Keratinocyte (primary cell): ENCODE data around the gene GPR39. TPM values are rescaled to one million over a fixed set of nuclear protein-coding genes. Genes with fewer than 3 reads are reported as not detected.

Experiments
- DNase-seq: peaks from one replicate; pipeline ENCODE4 v3.0.0-alpha.2; 2011; ENCODE audit warnings: low read depth, missing footprints, low spot score
- FAIRE-seq: peaks from 2 replicates; lab custom pipeline; 2011; peaks lifted over from hg19 to GRCh38; lab: Jason Lieb, UNC
- H2AFZ ChIP-seq: 2 replicates; pipeline ENCODE4 v1.6.0; 2012; ENCODE audit warnings: low read length, control low read depth, inconsistent platforms; ENCODE audit not compliant: control insufficient read depth
- H3K27ac ChIP-seq: 2 replicates; pipeline ENCODE4 v1.5.1; 2011; ENCODE audit warnings: low read length; ENCODE audit not compliant: control insufficient read depth, insufficient read depth
- H3K27me3 ChIP-seq: 3 replicates; pipeline ENCODE4 v1.6.0; 2011; ENCODE audit warnings: low read length; ENCODE audit not compliant: control insufficient read depth, insufficient read depth; ENCODE audit errors: extremely low read depth
- H3K36me3 ChIP-seq, 2 experiments: 2 replicates in 1 of 2; 3 replicates in 1 of 2; pipeline ENCODE4 v1.5.1; 2011; ENCODE audit warnings: low read length in 2 of 2, mild to moderate bottlenecking in 1 of 2; ENCODE audit not compliant: control insufficient read depth in 2 of 2, insufficient read depth in 2 of 2; ENCODE audit errors: extremely low read depth in 1 of 2
- H3K4me1 ChIP-seq: 3 replicates; pipeline ENCODE4 v1.5.1; 2011; ENCODE audit warnings: low read length; ENCODE audit not compliant: control insufficient read depth, insufficient read depth; ENCODE audit errors: extremely low read depth
- H3K4me2 ChIP-seq: 3 replicates; pipeline ENCODE4 v1.6.0; 2011; ENCODE audit warnings: low read depth, low read length; ENCODE audit not compliant: control insufficient read depth, insufficient read depth; ENCODE audit errors: extremely low read depth
- H3K4me3 ChIP-seq, 3 experiments: fragments of 200-600 bp in 1 of 3; sonication (generic) in 1 of 3; 2 replicates in 2 of 3; 3 replicates in 1 of 3; pipeline ENCODE4 v1.5.1; 2011 to 2016; ENCODE audit warnings: low read length in 3 of 3, mild to moderate bottlenecking in 3 of 3, control low read depth in 2 of 3, inconsistent platforms in 1 of 3, low read depth in 1 of 3, mixed read lengths in 1 of 3, mixed run types in 1 of 3, moderate library complexity in 1 of 3; ENCODE audit not compliant: control insufficient read depth in 2 of 3, insufficient read depth in 2 of 3; ENCODE audit errors: extremely low read depth in 1 of 3
- H3K79me2 ChIP-seq: 2 replicates; pipeline ENCODE4 v1.6.0; 2012; ENCODE audit warnings: low read length; ENCODE audit not compliant: control insufficient read depth, insufficient read depth
- H3K9ac ChIP-seq: 3 replicates; pipeline ENCODE4 v1.6.0; 2011; ENCODE audit warnings: low read length; ENCODE audit not compliant: control insufficient read depth, insufficient read depth; ENCODE audit errors: extremely low read depth
- H3K9me1 ChIP-seq: 3 replicates; pipeline ENCODE4 v1.6.0; 2011; ENCODE audit warnings: low read length; ENCODE audit not compliant: control insufficient read depth, insufficient read depth; ENCODE audit errors: extremely low read depth
- H3K9me3 ChIP-seq: 2 replicates; pipeline ENCODE4 v1.5.1; 2012; ENCODE audit warnings: low read depth, low read length; ENCODE audit not compliant: control insufficient read depth
- H4K20me1 ChIP-seq: 3 replicates; pipeline ENCODE4 v1.6.0; 2011; ENCODE audit warnings: low read length; ENCODE audit not compliant: control insufficient read depth, insufficient read depth; ENCODE audit errors: extremely low read depth
- EZH2 ChIP-seq: IDR thresholded peaks from one replicate; pipeline ENCODE4 v1.6.1; 2012; ENCODE audit warnings: inconsistent platforms, mild to moderate bottlenecking, low read length, moderate library complexity
- dilution Hi-C: fragments of 300-500 bp; cut with MboI; formaldehyde crosslinking; loops from one replicate; pipeline ENCODE4 v1.7.0; 2020; ENCODE audit warnings: low sequenced_read_pairs; ENCODE audit not compliant: extremely low pct_ligation_motif_present
- polyA plus RNA-seq, 5 experiments: library from polyadenylated mRNA; depleted of rRNA in 3 of 5; stranded (reverse) in 3 of 5; stranded (forward) in 1 of 5; unstranded in 1 of 5; fragments of >200 nt; gene quantifications; 1 replicate in 1 of 5; 2 replicates in 3 of 5; 3 replicates in 1 of 5; pipeline versions ENCODE4 v1.2.1 to v1.2.3, GENCODE V29; 2011 to 2012; ENCODE audit warnings: missing spikeins in 2 of 5, low read depth in 1 of 5, low replicate concordance in 1 of 5
- TF ChIP-seq, protein P1 (sequence below), 3 experiments: IDR thresholded peaks in 1 of 3; conservative IDR thresholded peaks in 1 of 3; optimal IDR thresholded peaks in 1 of 3; 2 replicates in 2 of 3; 3 replicates in 1 of 3; pipeline versions ENCODE3 to v1.5.1; 2011; ENCODE audit warnings: low read length in 3 of 3, mild to moderate bottlenecking in 3 of 3, moderate library complexity in 2 of 3, control low read depth in 1 of 3, inconsistent platforms in 1 of 3; ENCODE audit not compliant: insufficient read depth in 2 of 3; ENCODE audit errors: extremely low read depth in 1 of 3

Gene GPR39
- polyA plus RNA-seq, 1 donor (not counting 4 experiments of a cell fraction or from before 2014, with no cell fraction given), result 4.7 TPM

GRCh38 chr2:132581991-132582738 is 165.6 kb downstream of the GPR39 start:
- Histone ChIP-seq H3K27ac (no peak overlapping the region), H3K79me2 (no peaks in the 10 kb centered on the region), H3K4me2 (peak overlapping the region; percentile 36), H3K9me1 (no peaks in the 10 kb centered on the region), H3K9ac (no peak overlapping the region), H3K4me3 (no peak overlapping the region), H3K36me3 (no peaks in the 10 kb centered on the region), H3K9me3 (no peaks in the 10 kb centered on the region), H2AFZ (no peak overlapping the region), H3K4me1 (peaks cover 13% of the 10 kb centered on the region), H3K27me3 (no peaks in the 10 kb centered on the region), H4K20me1 (no peaks in the 10 kb centered on the region)
- DNase-seq (peak; percentile 32), FAIRE-seq (peak; percentile 39)
- dilution Hi-C loops, result no loop called here
- TF ChIP-seq, protein P1, sequence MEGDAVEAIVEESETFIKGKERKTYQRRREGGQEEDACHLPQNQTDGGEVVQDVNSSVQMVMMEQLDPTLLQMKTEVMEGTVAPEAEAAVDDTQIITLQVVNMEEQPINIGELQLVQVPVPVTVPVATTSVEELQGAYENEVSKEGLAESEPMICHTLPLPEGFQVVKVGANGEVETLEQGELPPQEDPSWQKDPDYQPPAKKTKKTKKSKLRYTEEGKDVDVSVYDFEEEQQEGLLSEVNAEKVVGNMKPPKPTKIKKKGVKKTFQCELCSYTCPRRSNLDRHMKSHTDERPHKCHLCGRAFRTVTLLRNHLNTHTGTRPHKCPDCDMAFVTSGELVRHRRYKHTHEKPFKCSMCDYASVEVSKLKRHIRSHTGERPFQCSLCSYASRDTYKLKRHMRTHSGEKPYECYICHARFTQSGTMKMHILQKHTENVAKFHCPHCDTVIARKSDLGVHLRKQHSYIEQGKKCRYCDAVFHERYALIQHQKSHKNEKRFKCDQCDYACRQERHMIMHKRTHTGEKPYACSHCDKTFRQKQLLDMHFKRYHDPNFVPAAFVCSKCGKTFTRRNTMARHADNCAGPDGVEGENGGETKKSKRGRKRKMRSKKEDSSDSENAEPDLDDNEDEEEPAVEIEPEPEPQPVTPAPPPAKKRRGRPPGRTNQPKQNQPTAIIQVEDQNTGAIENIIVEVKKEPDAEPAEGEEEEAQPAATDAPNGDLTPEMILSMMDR (optimal IDR thresholded peaks at IDR 0.05 in 1 of 3, IDR thresholded peaks at IDR 0.05 in 1 of 3, conservative IDR thresholded peaks at IDR 0.05 in 1 of 3; ENCODE audit: extremely low read depth in 1 of 3, insufficient read depth in 2 of 3, low read length in 3 of 3), result no peak
- no peak for TF ChIP-seq EZH2

- no peak for DNase-seq
- TF ChIP-seq, protein P1 (optimal IDR thresholded peaks at IDR 0.05 in 1 of 3, IDR thresholded peaks at IDR 0.05 in 1 of 3, conservative IDR thresholded peaks at IDR 0.05 in 1 of 3; ENCODE audit: extremely low read depth in 1 of 3, insufficient read depth in 2 of 3, low read length in 3 of 3), result no peak
- TF ChIP-seq EZH2, result no peak
- H3K9ac ChIP-seq, result no peak overlapping the region
- dilution Hi-C loops, result no loop called here
- H3K4me1 ChIP-seq, result peaks cover 13% of the 10 kb centered on the region
- no peaks in the 10 kb centered on the region for H3K79me2 ChIP-seq
- no peaks in the 10 kb centered on the region for H3K36me3 ChIP-seq
- H3K9me1 ChIP-seq, result no peaks in the 10 kb centered on the region
- H2AFZ ChIP-seq, result no peak overlapping the region
- no peaks in the 10 kb centered on the region for H3K27me3 ChIP-seq
- no peak overlapping the region for H3K4me3 ChIP-seq
- H3K9me3 ChIP-seq, result no peaks in the 10 kb centered on the region
- H4K20me1 ChIP-seq, result no peaks in the 10 kb centered on the region
- no peak for FAIRE-seq
- H3K27ac ChIP-seq, result no peak overlapping the region
- H3K4me2 ChIP-seq, result no peak overlapping the region
Observed at GRCh38 chr2:132583666-132584360, 167.2 kb downstream of the GPR39 start.
